VCaP (cell line): Measurements from ENCODE around the gene MSLN.
A peak's percentile ranks its signal among the peaks of the same experiment; 100 is the strongest.

ENCODE experiments used
- H3K27ac ChIP-seq: fragments of 450-650 bp; 2 replicates; pipeline ENCODE4 v1.5.1; 2017
- TF ChIP-seq, protein P1 (sequence below): fragments of 450-650 bp; conservative IDR thresholded peaks from 2 replicates; pipeline ENCODE4 v1.5.1; 2017; ENCODE audit warnings: mild to moderate bottlenecking, moderate library complexity

The MSLN gene

DNA sequence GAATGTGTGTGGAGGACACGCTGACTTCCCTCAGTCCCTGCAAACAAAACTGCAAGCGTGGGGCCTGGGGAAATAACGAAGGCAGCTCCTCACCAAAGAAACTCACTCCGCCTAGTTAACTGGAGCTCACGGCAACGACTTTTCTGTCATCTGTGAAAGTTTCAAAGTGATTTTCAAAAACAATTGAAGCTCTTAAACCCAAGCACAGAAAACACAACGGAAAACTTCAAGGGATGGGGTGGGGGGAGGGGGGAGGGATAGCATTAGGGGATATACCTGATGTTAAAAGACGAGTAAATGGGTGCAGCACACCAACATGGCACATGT, 43.2 kb downstream of the MSLN start:
- H3K27ac ChIP-seq = no peak overlapping the region
- TF ChIP-seq, protein P1, sequence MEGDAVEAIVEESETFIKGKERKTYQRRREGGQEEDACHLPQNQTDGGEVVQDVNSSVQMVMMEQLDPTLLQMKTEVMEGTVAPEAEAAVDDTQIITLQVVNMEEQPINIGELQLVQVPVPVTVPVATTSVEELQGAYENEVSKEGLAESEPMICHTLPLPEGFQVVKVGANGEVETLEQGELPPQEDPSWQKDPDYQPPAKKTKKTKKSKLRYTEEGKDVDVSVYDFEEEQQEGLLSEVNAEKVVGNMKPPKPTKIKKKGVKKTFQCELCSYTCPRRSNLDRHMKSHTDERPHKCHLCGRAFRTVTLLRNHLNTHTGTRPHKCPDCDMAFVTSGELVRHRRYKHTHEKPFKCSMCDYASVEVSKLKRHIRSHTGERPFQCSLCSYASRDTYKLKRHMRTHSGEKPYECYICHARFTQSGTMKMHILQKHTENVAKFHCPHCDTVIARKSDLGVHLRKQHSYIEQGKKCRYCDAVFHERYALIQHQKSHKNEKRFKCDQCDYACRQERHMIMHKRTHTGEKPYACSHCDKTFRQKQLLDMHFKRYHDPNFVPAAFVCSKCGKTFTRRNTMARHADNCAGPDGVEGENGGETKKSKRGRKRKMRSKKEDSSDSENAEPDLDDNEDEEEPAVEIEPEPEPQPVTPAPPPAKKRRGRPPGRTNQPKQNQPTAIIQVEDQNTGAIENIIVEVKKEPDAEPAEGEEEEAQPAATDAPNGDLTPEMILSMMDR = no peak

DNA sequence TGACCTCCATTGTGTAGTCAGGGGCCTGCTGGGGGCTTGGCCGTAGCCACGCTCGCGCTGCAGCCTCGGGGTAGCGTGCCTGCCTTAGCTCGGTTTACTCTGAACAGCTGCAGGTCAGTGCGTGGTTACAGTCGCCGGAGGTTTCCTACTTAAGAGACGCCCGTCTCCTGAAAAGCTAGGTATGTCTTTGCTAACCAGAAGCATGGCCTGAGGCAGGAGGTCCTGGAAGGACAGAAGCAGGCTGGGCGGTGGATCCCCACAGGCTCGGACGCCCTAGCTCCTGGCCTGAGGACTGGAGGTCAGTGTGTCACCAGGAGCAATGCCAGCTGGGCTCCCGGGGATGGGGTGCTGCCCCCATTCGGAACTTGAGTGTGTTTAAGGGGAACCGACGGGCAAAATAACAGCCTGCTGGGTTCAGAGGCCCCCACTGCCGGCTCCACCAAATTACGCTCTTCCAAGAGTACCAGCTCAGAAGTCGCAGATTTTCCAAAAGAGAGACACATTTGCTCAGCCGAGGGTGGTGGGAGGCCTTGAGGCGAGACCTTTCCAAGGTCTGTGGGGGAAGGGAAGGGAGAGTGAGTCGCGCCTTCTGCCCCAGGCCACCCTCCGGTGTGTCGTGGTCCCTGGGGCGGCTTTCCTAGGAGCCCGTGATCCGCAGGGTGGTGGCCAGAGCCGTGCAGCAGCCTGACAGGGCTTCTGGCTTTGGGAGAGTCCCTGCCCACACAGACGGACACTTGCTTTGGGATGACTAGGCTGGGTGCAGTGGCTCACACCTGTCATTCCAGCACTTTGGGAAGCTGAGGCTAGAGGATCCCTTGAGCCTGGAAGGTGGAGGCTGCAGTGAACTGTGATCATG, 43.9 kb downstream of the MSLN start:
- TF ChIP-seq, protein P1 = no peak

DNA sequence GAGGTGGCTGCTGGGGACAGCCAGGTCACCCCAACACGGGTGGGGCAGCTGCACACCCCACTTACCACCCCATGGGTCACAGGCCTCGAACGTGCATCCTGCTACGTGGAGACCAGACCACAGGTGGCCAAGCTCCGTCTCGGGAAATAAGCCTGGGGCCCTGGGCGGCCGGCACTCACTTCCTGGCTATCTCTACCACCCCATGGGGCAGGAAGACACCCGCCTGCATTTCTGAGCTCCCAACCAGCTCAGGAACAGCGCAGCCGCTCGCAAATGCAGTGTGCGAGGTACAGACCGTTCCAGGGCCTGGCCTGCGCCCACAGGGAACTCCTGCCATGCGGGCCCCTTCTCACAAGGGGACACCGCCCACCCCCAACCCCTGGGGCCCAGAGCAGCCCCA, 44.9 kb downstream of the MSLN start:
- TF ChIP-seq, protein P1 = no peak
- H3K27ac ChIP-seq = no peak overlapping the region

More for the DNA sequence above, 43.9 kb downstream of the MSLN start:
- no peak overlapping the region for H3K27ac ChIP-seq

DNA sequence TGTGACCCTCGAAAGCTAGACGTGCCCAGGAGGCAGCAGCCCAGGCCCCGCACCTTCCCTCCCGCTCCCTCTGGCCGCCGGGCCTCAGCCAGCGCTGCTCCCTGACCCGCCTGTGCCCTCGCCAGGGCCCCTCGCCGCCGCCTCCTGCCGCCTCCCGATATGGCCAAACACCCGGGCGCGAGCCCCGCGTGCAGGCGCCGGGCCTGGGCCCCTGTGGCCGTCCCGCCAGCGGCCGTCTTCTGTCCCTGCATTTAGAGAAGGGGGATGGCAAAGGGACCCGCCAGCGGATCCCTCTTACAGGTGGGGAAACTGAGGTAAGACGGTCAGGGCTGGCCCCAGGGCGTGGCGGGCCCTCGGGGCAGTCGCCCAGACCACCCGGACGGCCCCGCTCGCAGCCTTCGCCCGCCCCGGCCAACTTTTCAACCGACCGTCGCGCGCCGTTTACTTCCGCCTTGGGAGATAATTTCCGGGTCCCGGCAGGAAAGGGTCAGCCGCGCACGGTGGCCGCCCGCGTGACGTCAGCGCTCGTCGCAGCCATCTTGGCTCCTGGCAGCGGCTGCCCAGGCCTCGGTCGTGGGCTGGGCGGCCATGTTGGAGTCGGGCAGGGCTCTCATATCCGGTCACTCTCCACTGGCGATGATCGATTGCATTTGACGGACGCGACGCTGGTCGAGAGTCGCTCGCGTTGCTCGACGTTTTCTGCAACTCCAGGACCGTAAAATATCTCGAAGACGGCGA, 47.0 kb downstream of the MSLN start:
- TF ChIP-seq, protein P1 = no peak
- H3K27ac ChIP-seq = peak overlapping the region; percentile 85

DNA sequence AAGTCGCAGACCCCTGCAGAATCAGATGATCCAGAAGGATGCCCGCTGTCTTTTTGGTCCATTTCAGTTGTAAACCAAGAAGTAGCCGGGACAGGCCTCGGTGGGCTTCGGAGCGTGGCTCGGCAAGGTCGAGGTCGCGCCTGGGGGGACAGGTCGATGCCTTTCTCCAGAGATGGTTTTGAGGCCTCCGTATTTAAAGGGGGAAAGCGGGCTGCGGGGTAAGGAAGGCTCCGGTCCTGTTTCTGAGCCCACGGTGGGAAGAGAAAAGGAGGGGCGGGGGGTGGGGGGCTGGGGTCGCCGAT, 47.5 kb downstream of the MSLN start:
- H3K27ac ChIP-seq = peak overlapping the region; percentile 85
- TF ChIP-seq, protein P1 = no peak

DNA sequence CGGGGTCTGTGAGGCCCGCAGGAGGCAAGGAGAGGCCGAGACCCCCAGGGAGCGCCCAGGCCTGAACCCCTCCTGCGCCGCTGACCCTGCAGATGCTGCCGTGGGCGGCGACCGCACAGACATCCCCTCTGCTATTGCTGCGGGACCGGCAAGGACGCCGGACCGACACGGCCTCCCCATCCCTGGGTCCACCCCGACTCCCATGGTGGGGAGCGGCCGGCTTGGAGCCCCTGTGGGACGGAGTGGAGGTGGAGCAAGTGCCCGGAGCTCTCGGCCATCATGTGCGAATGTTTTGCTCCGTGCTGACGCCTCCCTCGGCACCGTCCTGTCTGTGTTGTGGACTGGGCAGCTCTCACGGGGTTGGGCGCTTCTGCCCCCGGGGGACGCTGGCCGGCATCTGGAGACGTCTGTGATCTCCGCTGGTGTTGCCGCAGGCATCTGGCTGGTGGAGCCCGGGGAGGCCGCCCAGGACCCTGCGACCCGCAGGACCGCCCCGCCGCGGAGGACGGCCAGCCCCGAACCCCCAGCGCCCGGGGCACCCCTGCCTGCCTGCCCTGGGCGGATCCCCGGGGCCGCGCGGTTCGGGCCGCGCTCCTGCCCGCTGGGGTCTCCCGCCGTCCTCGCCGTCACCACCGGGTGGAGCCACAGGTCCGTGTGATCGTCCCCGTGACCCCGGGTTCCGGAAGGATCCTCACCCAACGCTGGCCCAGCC, 52.8 kb downstream of the MSLN start:
- TF ChIP-seq, protein P1 = peak; percentile 76
- H3K27ac ChIP-seq = no peak overlapping the region

DNA sequence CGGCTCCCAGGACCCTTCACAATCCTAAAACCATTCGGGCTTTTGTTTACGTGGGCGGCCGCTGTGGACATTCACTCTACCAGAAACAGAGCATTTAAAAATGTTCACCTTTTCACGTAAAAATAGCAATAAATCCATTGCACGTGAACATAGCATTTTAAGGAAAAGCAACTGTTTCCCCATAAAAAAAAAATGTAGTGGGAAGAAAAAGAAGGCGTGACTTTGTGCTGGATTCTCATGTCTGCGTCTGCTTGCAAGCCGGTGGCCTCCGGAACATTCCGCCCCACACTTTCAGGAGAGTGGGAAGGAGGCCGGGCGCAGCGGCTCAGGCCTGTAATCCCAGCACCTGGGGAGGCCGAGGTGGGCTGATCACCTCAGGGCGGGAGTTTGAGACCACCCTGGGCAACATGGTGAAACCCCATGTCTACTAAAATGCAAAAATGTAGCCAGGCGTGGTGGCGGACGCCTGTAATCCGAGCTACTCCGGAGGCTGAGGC, 53.4 kb downstream of the MSLN start:
- TF ChIP-seq, protein P1 = peak; percentile 34
- no peak overlapping the region for H3K27ac ChIP-seq
